ENCODE measurements around the gene CYP24A1.

Gene CYP24A1

DNA sequence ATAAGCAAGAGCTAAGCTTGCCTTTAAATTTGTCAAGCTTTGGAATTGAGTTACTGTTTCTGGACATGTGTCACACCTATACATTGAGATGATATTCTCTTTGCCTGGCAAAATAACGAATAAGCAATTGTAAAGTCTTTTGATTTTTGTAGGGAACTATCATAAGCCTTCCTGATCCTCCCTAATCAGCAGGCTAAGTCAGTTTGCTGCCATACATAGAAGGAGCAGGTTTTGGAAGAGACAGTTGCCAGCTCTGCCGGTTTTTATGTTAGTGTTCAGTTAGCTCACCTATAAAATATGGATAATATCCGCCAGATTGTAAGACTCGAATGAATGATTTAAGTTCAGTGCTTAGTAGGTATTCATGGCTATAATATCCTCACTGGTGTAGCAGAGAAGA is 69.0 kb downstream of the CYP24A1 start:
- no peak for DNase-seq (ENCODE audit: low read depth)
- no peak overlapping the region for H3K4me3 ChIP-seq (ENCODE audit: low read depth, low read length)
- in situ Hi-C loops (cut with HindIII; ENCODE audit: low sequenced_read_pairs), result no loop called here
- TF ChIP-seq, protein P1, sequence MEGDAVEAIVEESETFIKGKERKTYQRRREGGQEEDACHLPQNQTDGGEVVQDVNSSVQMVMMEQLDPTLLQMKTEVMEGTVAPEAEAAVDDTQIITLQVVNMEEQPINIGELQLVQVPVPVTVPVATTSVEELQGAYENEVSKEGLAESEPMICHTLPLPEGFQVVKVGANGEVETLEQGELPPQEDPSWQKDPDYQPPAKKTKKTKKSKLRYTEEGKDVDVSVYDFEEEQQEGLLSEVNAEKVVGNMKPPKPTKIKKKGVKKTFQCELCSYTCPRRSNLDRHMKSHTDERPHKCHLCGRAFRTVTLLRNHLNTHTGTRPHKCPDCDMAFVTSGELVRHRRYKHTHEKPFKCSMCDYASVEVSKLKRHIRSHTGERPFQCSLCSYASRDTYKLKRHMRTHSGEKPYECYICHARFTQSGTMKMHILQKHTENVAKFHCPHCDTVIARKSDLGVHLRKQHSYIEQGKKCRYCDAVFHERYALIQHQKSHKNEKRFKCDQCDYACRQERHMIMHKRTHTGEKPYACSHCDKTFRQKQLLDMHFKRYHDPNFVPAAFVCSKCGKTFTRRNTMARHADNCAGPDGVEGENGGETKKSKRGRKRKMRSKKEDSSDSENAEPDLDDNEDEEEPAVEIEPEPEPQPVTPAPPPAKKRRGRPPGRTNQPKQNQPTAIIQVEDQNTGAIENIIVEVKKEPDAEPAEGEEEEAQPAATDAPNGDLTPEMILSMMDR (IDR thresholded peaks at IDR 0.05; ENCODE audit: low read depth, low read length, missing control alignments), result no peak

DNA sequence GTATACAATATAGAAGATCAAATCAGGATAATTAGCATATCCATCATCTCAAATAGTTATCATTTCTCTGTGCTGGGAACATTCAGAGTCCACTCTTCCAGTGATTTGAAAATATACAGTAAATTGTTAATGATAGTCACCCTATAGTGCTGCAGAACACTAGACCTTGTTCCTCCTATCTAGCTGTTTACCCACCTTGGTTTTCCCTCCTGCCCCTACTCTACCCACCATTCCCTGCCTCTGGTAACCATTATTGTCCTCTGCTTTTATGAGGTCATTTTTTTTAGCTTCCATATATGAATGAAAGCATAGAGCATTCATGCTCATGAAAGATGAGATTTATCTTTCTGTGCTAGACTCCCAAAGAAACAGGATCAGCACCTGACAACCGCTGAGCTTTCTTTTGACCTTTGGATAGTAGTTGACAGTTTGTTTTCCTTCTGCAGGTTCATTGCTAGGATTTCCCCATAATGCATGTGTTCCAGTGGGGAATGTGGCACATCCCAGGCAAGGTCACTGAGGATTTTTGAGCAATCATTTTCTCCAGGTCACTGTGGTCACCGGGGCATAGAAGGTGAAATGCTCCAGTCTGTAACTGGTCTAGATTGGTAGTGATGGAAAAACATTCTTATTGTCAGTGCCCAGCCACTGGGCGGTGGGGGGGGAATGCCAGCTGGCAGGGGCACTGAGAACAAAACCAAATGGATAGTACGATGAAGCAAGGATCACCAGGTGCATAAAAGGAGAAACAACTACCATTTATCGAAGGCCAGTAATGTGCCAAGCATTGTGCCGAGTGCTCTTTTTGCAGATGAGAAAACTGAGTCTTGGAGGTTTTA is 69.8 kb downstream of the CYP24A1 start:
- no peak overlapping the region for H3K4me3 ChIP-seq (ENCODE audit: low read depth, low read length)
- in situ Hi-C loops (cut with HindIII; ENCODE audit: low sequenced_read_pairs), result no loop called here
- TF ChIP-seq, protein P1 (IDR thresholded peaks at IDR 0.05; ENCODE audit: low read depth, low read length, missing control alignments), result no peak
- DNase-seq (ENCODE audit: low read depth), result no peak

All from astrocyte of the cerebellum (primary cell).